ENCODE results near the gene ADTRP. TPM values are rescaled to one million over a fixed set of nuclear protein-coding genes. Genes with fewer than 3 reads are reported as not detected.

ADTRP gene
- total RNA-seq, 1 donor from 2014 or later: 42.5 TPM

- H3K4me3 ChIP-seq: no peak overlapping the region
- no peak for TF ChIP-seq CTCF (IDR thresholded peaks at IDR 0.05)
- DNase-seq (no peak), ATAC-seq (no peak)
- no peaks in the 10 kb centered on the region for H3K4me1 ChIP-seq
- no peaks in the 10 kb centered on the region for H3K36me3 ChIP-seq
- H3K9me3 ChIP-seq: no peaks in the 10 kb centered on the region
- H3K27me3 ChIP-seq (ENCODE audit: low read depth): no peaks in the 10 kb centered on the region
- intact Hi-C loops (cut with DNase I): no loop called here
- H3K27ac ChIP-seq: no peak overlapping the region
Observed at GRCh38 chr6:11706171-11706570, 72.4 kb downstream of the ADTRP start.

- Histone ChIP-seq H3K4me3 (no peak overlapping the region), H3K9me3 (no peaks in the 10 kb centered on the region), H3K27ac (no peak overlapping the region), H3K4me1 (no peaks in the 10 kb centered on the region), H3K36me3 (no peaks in the 10 kb centered on the region), H3K27me3 (ENCODE audit: low read depth) (no peaks in the 10 kb centered on the region)
- ATAC-seq: no peak
- no peak for DNase-seq
- intact Hi-C loops (cut with DNase I): no loop called here
- no peak for TF ChIP-seq CTCF (IDR thresholded peaks at IDR 0.05)
Observed at GRCh38 chr6:11705483-11705882, 73.1 kb downstream of the ADTRP start.

- DNase-seq (no peak), ATAC-seq (no peak)
- Histone ChIP-seq H3K36me3 (no peaks in the 10 kb centered on the region), H3K4me3 (no peak overlapping the region), H3K9me3 (no peaks in the 10 kb centered on the region), H3K27me3 (ENCODE audit: low read depth) (no peaks in the 10 kb centered on the region), H3K4me1 (no peaks in the 10 kb centered on the region), H3K27ac (no peak overlapping the region)
- no peak for TF ChIP-seq CTCF (IDR thresholded peaks at IDR 0.05)
- intact Hi-C loops (cut with DNase I): no loop called here
Observed at GRCh38 chr6:11705069-11705468, 73.5 kb downstream of the ADTRP start.

- Histone ChIP-seq H3K4me3 (no peak overlapping the region), H3K4me1 (no peaks in the 10 kb centered on the region), H3K27ac (no peak overlapping the region), H3K36me3 (no peaks in the 10 kb centered on the region), H3K27me3 (ENCODE audit: low read depth) (no peaks in the 10 kb centered on the region), H3K9me3 (no peaks in the 10 kb centered on the region)
- DNase-seq (no peak), ATAC-seq (no peak)
- intact Hi-C loops (cut with DNase I): no loop called here
- no peak for TF ChIP-seq CTCF (IDR thresholded peaks at IDR 0.05)
Observed at GRCh38 chr6:11703725-11704124, 74.9 kb downstream of the ADTRP start.

- Histone ChIP-seq H3K27me3 (ENCODE audit: low read depth) (no peaks in the 10 kb centered on the region), H3K4me3 (no peak overlapping the region), H3K36me3 (no peaks in the 10 kb centered on the region), H3K4me1 (no peaks in the 10 kb centered on the region), H3K27ac (no peak overlapping the region), H3K9me3 (no peaks in the 10 kb centered on the region)
- ATAC-seq (peak; percentile 42 to 56), DNase-seq (no peak)
- intact Hi-C loops (cut with DNase I): no loop called here
- no peak for TF ChIP-seq CTCF (IDR thresholded peaks at IDR 0.05)
Observed at GRCh38 chr6:11702500-11703130, 76.0 kb downstream of the ADTRP start.
